HepG2 (cell line): ENCODE measurements around the gene SLC22A4. TPM values are rescaled to one million over a fixed set of nuclear protein-coding genes. Genes with fewer than 3 reads are reported as not detected.

Source experiments
- ATF6 ChIP-seq: sonication (generic); formaldehyde crosslinking; conservative IDR thresholded peaks from 2 replicates; pipeline ENCODE4 v1.4.0; 2020; ENCODE audit warnings: missing genetic modification reagents
- FLYWCH1 ChIP-seq: sonication (generic); formaldehyde crosslinking; IDR thresholded peaks from 2 replicates; pipeline ENCODE4 v1.8.1; 2023; ENCODE audit warnings: mild to moderate bottlenecking, missing genetic modification reagents
- FOXA1 ChIP-seq, 2 experiments: fragments of 450-650 bp in 1 of 2; sonication (generic) in 1 of 2; formaldehyde crosslinking in 1 of 2; IDR thresholded peaks; 2 replicates each; pipeline versions ENCODE4 v1.4.0 to v1.6.1; 2016 to 2020; ENCODE audit warnings: missing genetic modification reagents in 1 of 2
- HOXD1 ChIP-seq: sonication (generic); formaldehyde crosslinking; IDR thresholded peaks from 2 replicates; pipeline ENCODE4 v1.5.0; 2020; ENCODE audit warnings: missing genetic modification reagents
- KLF15 ChIP-seq: sonication (generic); formaldehyde crosslinking; IDR thresholded peaks from 2 replicates; pipeline ENCODE4 v1.8.1; 2023; ENCODE audit warnings: borderline replicate concordance, mild to moderate bottlenecking, inconsistent platforms, missing genetic modification reagents, mixed read lengths
- MIER3 ChIP-seq: IDR thresholded peaks from 2 replicates; pipeline ENCODE4 v1.6.1; 2016; ENCODE audit warnings: missing compliant biosample characterization, borderline replicate concordance
- MNT ChIP-seq: fragments of 450-650 bp; IDR thresholded peaks from 2 replicates; pipeline ENCODE4 v1.6.1; 2016
- NR2C2 ChIP-seq: sonication (generic); formaldehyde crosslinking; IDR thresholded peaks from 2 replicates; pipeline ENCODE4 v1.4.0; 2020; ENCODE audit warnings: missing genetic modification reagents, mild to moderate bottlenecking, moderate library complexity, borderline replicate concordance
- SKIL ChIP-seq: sonication (generic); formaldehyde crosslinking; IDR thresholded peaks from 2 replicates; pipeline ENCODE4 v1.8.0; 2022; ENCODE audit warnings: missing genetic modification reagents, mild to moderate bottlenecking, moderate library complexity, borderline replicate concordance
- SOX5 ChIP-seq: IDR thresholded peaks from 2 replicates; pipeline ENCODE4 v1.6.1; 2016; ENCODE audit warnings: borderline replicate concordance
- ZBTB39 ChIP-seq: sonication (generic); formaldehyde crosslinking; IDR thresholded peaks from 2 replicates; pipeline ENCODE4 v1.5.0; 2020; ENCODE audit warnings: missing genetic modification reagents
- ZNF18 ChIP-seq: sonication (generic); formaldehyde crosslinking; IDR thresholded peaks from 2 replicates; pipeline ENCODE4 v1.8.0; 2022; ENCODE audit warnings: mild to moderate bottlenecking, missing genetic modification reagents; ENCODE audit not compliant: insufficient replicate concordance
- ZNF180 ChIP-seq: sonication (generic); formaldehyde crosslinking; IDR thresholded peaks from 2 replicates; pipeline ENCODE4 v1.4.0; 2020; ENCODE audit warnings: low read depth, missing genetic modification reagents, borderline replicate concordance
- ZNF3 ChIP-seq: IDR thresholded peaks from 2 replicates; pipeline ENCODE4 v1.7.0; 2017; ENCODE audit warnings: inconsistent platforms
- ZNF746 ChIP-seq: sonication (generic); formaldehyde crosslinking; IDR thresholded peaks from 2 replicates; pipeline ENCODE4 v1.8.0; 2022; ENCODE audit warnings: mild to moderate bottlenecking, missing genetic modification reagents
- ZSCAN31 ChIP-seq: sonication (generic); formaldehyde crosslinking; IDR thresholded peaks from 2 replicates; pipeline ENCODE4 v1.5.0; 2020; ENCODE audit warnings: low read depth, mild to moderate bottlenecking, missing genetic modification reagents
- polyA plus RNA-seq, 8 experiments: library from polyadenylated mRNA; depleted of rRNA in 3 of 8; stranded (reverse) in 7 of 8; unstranded in 1 of 8; fragments of >200 nt; fragmentation: Illumina TruSeq in 4 of 8; extraction: Trizol in 4 of 8; gene quantifications; 2 replicates each; pipeline versions ENCODE4 v1.2.1 to v1.2.3, GENCODE V29; 2011 to 2016; ENCODE audit warnings: low read depth in 4 of 8, missing spikeins in 1 of 8, mixed read lengths in 1 of 8; ENCODE audit not compliant: insufficient read depth in 1 of 8
- total RNA-seq, 5 experiments: library from RNA; depleted of rRNA; stranded (reverse); fragments of >200 nt; fragmentation: Illumina TruSeq; extraction: Trizol; gene quantifications; 2 replicates each; pipeline ENCODE4 v1.2.3, GENCODE V29; 2016; ENCODE audit warnings: low read depth in 1 of 5

The SLC22A4 gene
- total and polyA plus RNA-seq, 2 of the 13 experiments (the other 11 are each of a cell fraction or from before 2014, with no cell fraction given): 0.33 to 0.62 TPM

GRCh38 chr5:132321109-132321721 lies 27.0 kb downstream of the SLC22A4 start (continued):
- no peak for TF ChIP-seq ZNF18
- TF ChIP-seq SKIL (CRISPR knock-in tag): no peak
- no peak for TF ChIP-seq ZNF180
- no peak for TF ChIP-seq FLYWCH1 (CRISPR knock-in tag)
- TF ChIP-seq ZBTB39 (CRISPR knock-in tag): no peak
- TF ChIP-seq ATF6: no peak
- 0 out of 2 replicates have a peak, but pooled peaks have one; percentile 30 for TF ChIP-seq ZSCAN31 (CRISPR knock-in tag)
- TF ChIP-seq NR2C2: no peak
- no peak for TF ChIP-seq ZNF3 (CRISPR knock-in tag)
- TF ChIP-seq HOXD1 (CRISPR knock-in tag): no peak
- TF ChIP-seq MNT: no peak
- TF ChIP-seq FOXA1 (IDR thresholded peaks at IDR 0.05): no peak
- no peak for TF ChIP-seq FOXA1 (CRISPR knock-in tag; IDR thresholded peaks at IDR 0.05)
- no peak for TF ChIP-seq MIER3 (CRISPR knock-in tag)
- TF ChIP-seq KLF15 (CRISPR knock-in tag): no peak
- TF ChIP-seq ZNF746 (CRISPR knock-in tag): no peak
- TF ChIP-seq SOX5 (CRISPR knock-in tag): no peak
